Neural crest cell (in vitro differentiated cells): ENCODE results near the gene DNM3. TPM values are rescaled to one million over a fixed set of nuclear protein-coding genes. Genes with fewer than 3 reads are reported as not detected.
"Not testable (repeated sequence)": the region's sequence is repeated elsewhere in the genome, so short reads cannot be mapped to it uniquely, and the experiment has no call there.

Source experiments
- DNase-seq: peaks from one replicate; pipeline ENCODE4 v3.0.0; 2021; ENCODE audit warnings: low read depth, mixed read lengths, low spot score
- H3K27ac Mint-ChIP-seq: one replicate; pipeline ENCODE4 v1.8.0; 2021; ENCODE audit warnings: mild to moderate bottlenecking, mixed read lengths; ENCODE audit not compliant: unreplicated experiment
- H3K27me3 Mint-ChIP-seq: 2 replicates; pipeline ENCODE4 v1.8.0; 2021; ENCODE audit warnings: low read depth, mild to moderate bottlenecking, mixed read lengths
- H3K36me3 Mint-ChIP-seq: 2 replicates; pipeline ENCODE4 v1.8.0; 2021; ENCODE audit warnings: low read depth, mild to moderate bottlenecking, mixed read lengths
- H3K4me1 Mint-ChIP-seq: 2 replicates; pipeline ENCODE4 v1.8.0; 2021; ENCODE audit warnings: mixed read lengths
- H3K4me3 Mint-ChIP-seq: one replicate; pipeline ENCODE4 v1.8.0; 2021; ENCODE audit warnings: mild to moderate bottlenecking, mixed read lengths
- H3K9me3 Mint-ChIP-seq: 2 replicates; pipeline ENCODE4 v1.8.0; 2021; ENCODE audit warnings: mixed read lengths
- CTCF ChIP-seq: fragments of 200-600 bp; sonication (generic); conservative IDR thresholded peaks from 2 replicates; pipeline ENCODE4 v1.5.0; 2021; ENCODE audit warnings: antibody characterized with exemption, mild to moderate bottlenecking
- total RNA-seq: library from RNA; stranded (reverse); gene quantifications from 2 replicates; pipeline ENCODE4 v1.2.1, GENCODE V29; 2021

Gene DNM3
- total RNA-seq, 1 donor from 2014 or later: 3.5 TPM

GRCh38 chr1:171798311-171798710, 43.0 kb upstream of the DNM3 start:
- no peaks in the 10 kb centered on the region for H3K27me3 Mint-ChIP-seq
- H3K27ac Mint-ChIP-seq: no peak overlapping the region
- H3K4me1 Mint-ChIP-seq: no peaks in the 10 kb centered on the region
- no peaks in the 10 kb centered on the region for H3K9me3 Mint-ChIP-seq
- no peak for DNase-seq
- H3K36me3 Mint-ChIP-seq: peaks cover 12% of the 10 kb centered on the region
- TF ChIP-seq CTCF: no peak
- no peak overlapping the region for H3K4me3 Mint-ChIP-seq

- H3K36me3 Mint-ChIP-seq: peaks cover 12% of the 10 kb centered on the region
- no peaks in the 10 kb centered on the region for H3K27me3 Mint-ChIP-seq
- H3K4me3 Mint-ChIP-seq: no peak overlapping the region
- H3K4me1 Mint-ChIP-seq: no peaks in the 10 kb centered on the region
- no peak overlapping the region for H3K27ac Mint-ChIP-seq
- no peak for TF ChIP-seq CTCF
- no peak for DNase-seq
- H3K9me3 Mint-ChIP-seq: no peaks in the 10 kb centered on the region
Measured at GRCh38 chr1:171798765-171799164, 42.5 kb upstream of the DNM3 start.

- Mint-ChIP-seq H3K27me3 (no peaks in the 10 kb centered on the region), H3K36me3 (peaks cover 10% of the 10 kb centered on the region), H3K4me3 (no peak overlapping the region), H3K9me3 (no peaks in the 10 kb centered on the region), H3K4me1 (no peaks in the 10 kb centered on the region), H3K27ac (no peak overlapping the region)
- no peak for TF ChIP-seq CTCF
- DNase-seq: no peak
Measured at GRCh38 chr1:171799166-171799565, 42.1 kb upstream of the DNM3 start.

- not testable (repeated sequence) for H3K4me3 Mint-ChIP-seq, H3K27me3 Mint-ChIP-seq, H3K36me3 Mint-ChIP-seq, DNase-seq, H3K9me3 Mint-ChIP-seq, H3K4me1 Mint-ChIP-seq
- H3K27ac Mint-ChIP-seq: peak overlapping the region; percentile 43
Measured at GRCh38 chr1:171799698-171800097, 41.6 kb upstream of the DNM3 start.

- no peaks in the 10 kb centered on the region for H3K9me3 Mint-ChIP-seq
- H3K4me3 Mint-ChIP-seq: no peak overlapping the region
- no peak for DNase-seq
- no peak overlapping the region for H3K27ac Mint-ChIP-seq
- no peaks in the 10 kb centered on the region for H3K4me1 Mint-ChIP-seq
- peaks cover 2% of the 10 kb centered on the region for H3K36me3 Mint-ChIP-seq
- TF ChIP-seq CTCF: no peak
- no peaks in the 10 kb centered on the region for H3K27me3 Mint-ChIP-seq
Measured at GRCh38 chr1:171800342-171800741, 41.0 kb upstream of the DNM3 start.

GRCh38 chr1:171800851-171801250, 40.4 kb upstream of the DNM3 start:
- H3K27ac Mint-ChIP-seq: no peak overlapping the region
- no peaks in the 10 kb centered on the region for H3K4me1 Mint-ChIP-seq
- no peaks in the 10 kb centered on the region for H3K9me3 Mint-ChIP-seq
- no peak for TF ChIP-seq CTCF
- peaks cover 2% of the 10 kb centered on the region for H3K36me3 Mint-ChIP-seq
- no peak for DNase-seq
- no peaks in the 10 kb centered on the region for H3K27me3 Mint-ChIP-seq
- H3K4me3 Mint-ChIP-seq: no peak overlapping the region
